Measurements from ENCODE around the gene PCBP2. TPM values are rescaled to one million over a fixed set of nuclear protein-coding genes. Genes with fewer than 3 reads are reported as not detected.
"Not testable (repeated sequence)": the region's sequence is repeated elsewhere in the genome, so short reads cannot be mapped to it uniquely, and the experiment has no call there.

Gene PCBP2
- total and polyA plus RNA-seq, 5 donors, result 349 to 743 (median 581) TPM

DNA sequence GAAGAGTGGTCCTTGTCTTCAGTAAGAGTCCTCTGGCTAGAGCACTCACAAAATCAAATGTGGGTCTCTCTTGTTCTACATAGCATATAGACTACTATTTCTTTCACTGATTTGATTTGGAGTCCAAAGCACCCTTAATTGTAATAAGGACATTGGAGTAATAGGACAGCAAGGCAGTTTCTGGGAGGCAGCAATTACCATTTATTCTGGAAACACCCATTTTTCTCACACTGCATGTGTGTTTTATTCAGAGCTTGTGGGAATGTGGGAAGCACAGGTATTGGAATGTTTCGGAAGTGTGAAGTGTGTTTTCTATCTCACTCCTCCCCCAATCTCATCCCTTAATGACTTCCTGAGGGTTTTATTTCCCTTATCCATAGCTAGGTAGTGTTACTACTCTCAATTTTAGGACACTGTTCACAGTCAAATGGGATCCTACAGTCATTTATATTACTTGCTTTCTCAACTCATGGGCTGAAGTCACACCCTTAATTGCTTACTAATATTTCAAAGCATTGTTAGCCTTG, 20.2 kb downstream of the PCBP2 start:
- Histone ChIP-seq H3K4me3 (ENCODE audit: low read length) (no peak overlapping the region), H3K27ac (ENCODE audit: low read length) (no peak overlapping the region), H3K9me3 (ENCODE audit: control insufficient read depth, low read length) (no peaks in the 10 kb centered on the region), H3K4me1 (ENCODE audit: control insufficient read depth, insufficient read depth, low read length) (no peaks in the 10 kb centered on the region), H3K27me3 (ENCODE audit: control insufficient read depth, insufficient read depth) (no peaks in the 10 kb centered on the region)
- no peak for ATAC-seq
- intact Hi-C loops (cut with DNase I), result no loop called here
- 84% methylated on average over 1 of the region's 1 CpG for WGBS
- DNase-seq, result no peak

DNA sequence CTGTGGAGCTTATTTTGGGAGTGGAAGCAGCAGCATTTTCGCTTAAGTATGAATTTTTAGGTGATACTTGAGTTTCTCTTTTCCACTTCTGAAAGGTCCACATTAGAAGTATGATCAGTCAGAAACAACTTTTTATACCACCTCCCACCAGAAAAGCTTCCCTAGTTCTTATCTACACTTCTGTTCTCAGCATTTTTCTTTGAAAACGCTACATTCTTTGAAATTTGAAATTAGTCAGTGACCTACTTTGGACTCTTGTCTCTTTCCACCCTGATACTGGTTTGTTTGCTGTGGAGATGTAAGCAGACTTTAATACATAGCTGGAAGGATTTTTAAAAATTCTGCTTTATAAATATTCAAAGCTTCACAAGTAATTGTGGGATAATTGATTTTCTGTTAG, 22.2 kb downstream of the PCBP2 start:
- WGBS, result 61% methylated on average over 2 of the region's 2 CpGs
- H3K4me3 ChIP-seq (ENCODE audit: low read length), result no peak overlapping the region
- H3K27me3 ChIP-seq (ENCODE audit: control insufficient read depth, insufficient read depth), result no peaks in the 10 kb centered on the region
- no peaks in the 10 kb centered on the region for H3K4me1 ChIP-seq (ENCODE audit: control insufficient read depth, insufficient read depth, low read length)
- no peak for DNase-seq
- no peak overlapping the region for H3K27ac ChIP-seq (ENCODE audit: low read length)
- intact Hi-C loops (cut with DNase I), result no loop called here
- no peaks in the 10 kb centered on the region for H3K9me3 ChIP-seq (ENCODE audit: control insufficient read depth, low read length)
- ATAC-seq, result no peak

DNA sequence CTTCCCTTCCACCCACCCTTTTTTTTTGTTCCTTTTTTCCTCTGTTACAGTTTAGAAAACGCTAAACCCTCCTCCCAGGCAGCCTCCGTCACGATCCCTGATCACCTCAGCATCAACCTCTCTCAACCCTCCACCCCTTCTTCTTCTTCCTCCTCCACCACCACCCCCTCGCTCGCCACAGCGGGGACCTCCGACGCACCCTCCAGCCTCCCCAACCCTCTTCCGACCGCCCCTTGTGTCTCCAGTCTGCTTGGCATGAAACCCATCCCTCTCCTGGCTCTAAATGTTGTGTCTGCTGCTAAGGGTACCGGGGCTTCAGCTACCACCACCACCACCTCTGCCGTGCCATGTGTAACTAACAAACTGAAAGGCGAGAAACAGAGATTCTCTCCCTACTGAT, 22.9 kb downstream of the PCBP2 start:
- no peak for DNase-seq
- H3K27ac ChIP-seq (ENCODE audit: low read length), result no peak overlapping the region
- ATAC-seq, result peak in 1 of 2 donors; percentile 8
- H3K9me3 ChIP-seq (ENCODE audit: control insufficient read depth, low read length), result no peaks in the 10 kb centered on the region
- WGBS, result 61% methylated on average over 13 of the region's 13 CpGs
- intact Hi-C loops (cut with DNase I), result no loop called here
- H3K27me3 ChIP-seq (ENCODE audit: control insufficient read depth, insufficient read depth), result no peaks in the 10 kb centered on the region
- no peak overlapping the region for H3K4me3 ChIP-seq (ENCODE audit: low read length)
- H3K4me1 ChIP-seq (ENCODE audit: control insufficient read depth, insufficient read depth, low read length), result no peaks in the 10 kb centered on the region

DNA sequence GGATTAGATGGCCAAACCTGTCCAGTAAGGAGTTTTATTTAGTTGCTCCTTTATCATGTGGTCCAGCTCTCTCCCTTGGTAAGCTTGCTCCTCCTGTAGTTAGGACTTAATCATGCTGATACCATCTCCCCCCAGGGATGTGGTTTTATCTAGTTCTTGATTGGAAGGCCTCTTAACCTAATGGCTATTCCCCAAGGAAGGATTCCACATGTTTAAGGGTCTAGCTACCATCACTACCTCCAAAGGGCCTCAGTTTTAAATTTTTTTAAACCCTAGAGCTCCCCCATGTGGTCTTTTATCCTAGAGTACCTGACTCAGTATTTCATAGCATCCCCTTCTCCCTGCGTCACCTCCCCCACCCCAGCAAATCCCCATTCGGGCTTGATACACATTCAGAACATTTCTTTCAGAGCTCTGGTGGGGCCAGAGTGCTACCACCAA, 24.9 kb downstream of the PCBP2 start:
- no peaks in the 10 kb centered on the region for H3K4me1 ChIP-seq (ENCODE audit: control insufficient read depth, insufficient read depth, low read length)
- intact Hi-C loops (cut with DNase I), result no loop called here
- ATAC-seq, result peak in 1 of 2 donors; percentile 9
- no peaks in the 10 kb centered on the region for H3K9me3 ChIP-seq (ENCODE audit: control insufficient read depth, low read length)
- H3K27ac ChIP-seq (ENCODE audit: low read length), result no peak overlapping the region
- H3K27me3 ChIP-seq (ENCODE audit: control insufficient read depth, insufficient read depth), result no peaks in the 10 kb centered on the region
- DNase-seq, result no peak
- no peak overlapping the region for H3K4me3 ChIP-seq (ENCODE audit: low read length)
- 60% methylated on average over 2 of the region's 2 CpGs for WGBS

DNA sequence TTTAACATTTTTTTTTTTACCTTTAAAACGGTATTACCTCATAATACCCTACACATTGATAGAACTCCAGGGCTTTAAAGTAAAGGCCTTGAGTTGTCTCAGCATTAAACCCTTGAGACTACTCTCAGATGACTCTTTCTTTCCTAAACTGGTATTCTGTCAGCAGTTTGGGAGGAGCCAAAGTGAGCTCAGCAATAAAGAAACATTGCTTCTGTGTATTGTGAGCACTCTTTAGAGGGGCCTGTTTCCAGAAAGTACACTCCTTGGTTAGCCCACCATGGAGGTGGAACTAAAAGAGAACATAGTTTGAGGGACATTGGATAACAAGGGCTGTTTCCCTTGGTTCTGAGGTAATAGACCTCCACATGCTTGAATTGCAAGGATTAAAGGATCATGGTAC, 27.0 kb downstream of the PCBP2 start:
- H3K27me3 ChIP-seq (ENCODE audit: control insufficient read depth, insufficient read depth), result no peaks in the 10 kb centered on the region
- no peak overlapping the region for H3K4me3 ChIP-seq (ENCODE audit: low read length)
- ATAC-seq, result no peak
- H3K27ac ChIP-seq (ENCODE audit: low read length), result no peak overlapping the region
- no peaks in the 10 kb centered on the region for H3K4me1 ChIP-seq (ENCODE audit: control insufficient read depth, insufficient read depth, low read length)
- WGBS, result 49% methylated on average over 1 of the region's 1 CpG
- DNase-seq, result no peak
- intact Hi-C loops (cut with DNase I), result no loop called here
- H3K9me3 ChIP-seq (ENCODE audit: control insufficient read depth, low read length), result no peaks in the 10 kb centered on the region

DNA sequence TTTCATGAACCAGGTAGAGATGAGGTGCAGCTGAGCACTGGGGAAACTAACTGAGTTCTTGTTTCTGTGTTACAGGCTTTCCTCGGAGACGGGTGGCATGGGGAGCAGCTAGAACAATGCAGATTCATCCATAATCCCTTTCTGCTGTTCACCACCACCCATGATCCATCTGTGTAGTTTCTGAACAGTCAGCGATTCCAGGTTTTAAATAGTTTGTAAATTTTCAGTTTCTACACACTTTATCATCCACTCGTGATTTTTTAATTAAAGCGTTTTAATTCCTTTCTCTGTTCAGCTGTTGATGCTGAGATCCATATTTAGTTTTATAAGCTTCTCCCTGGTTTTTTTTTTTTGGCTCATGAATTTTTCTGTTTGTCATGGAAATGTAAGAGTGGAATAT, 27.4 kb downstream of the PCBP2 start:
- WGBS, result 72% methylated on average over 5 of the region's 5 CpGs
- no peak overlapping the region for H3K4me3 ChIP-seq (ENCODE audit: low read length)
- no peaks in the 10 kb centered on the region for H3K27me3 ChIP-seq (ENCODE audit: control insufficient read depth, insufficient read depth)
- no peak for DNase-seq
- no peaks in the 10 kb centered on the region for H3K4me1 ChIP-seq (ENCODE audit: control insufficient read depth, insufficient read depth, low read length)
- intact Hi-C loops (cut with DNase I), result no loop called here
- H3K9me3 ChIP-seq (ENCODE audit: control insufficient read depth, low read length), result no peaks in the 10 kb centered on the region
- no peak for ATAC-seq
- no peak overlapping the region for H3K27ac ChIP-seq (ENCODE audit: low read length)

DNA sequence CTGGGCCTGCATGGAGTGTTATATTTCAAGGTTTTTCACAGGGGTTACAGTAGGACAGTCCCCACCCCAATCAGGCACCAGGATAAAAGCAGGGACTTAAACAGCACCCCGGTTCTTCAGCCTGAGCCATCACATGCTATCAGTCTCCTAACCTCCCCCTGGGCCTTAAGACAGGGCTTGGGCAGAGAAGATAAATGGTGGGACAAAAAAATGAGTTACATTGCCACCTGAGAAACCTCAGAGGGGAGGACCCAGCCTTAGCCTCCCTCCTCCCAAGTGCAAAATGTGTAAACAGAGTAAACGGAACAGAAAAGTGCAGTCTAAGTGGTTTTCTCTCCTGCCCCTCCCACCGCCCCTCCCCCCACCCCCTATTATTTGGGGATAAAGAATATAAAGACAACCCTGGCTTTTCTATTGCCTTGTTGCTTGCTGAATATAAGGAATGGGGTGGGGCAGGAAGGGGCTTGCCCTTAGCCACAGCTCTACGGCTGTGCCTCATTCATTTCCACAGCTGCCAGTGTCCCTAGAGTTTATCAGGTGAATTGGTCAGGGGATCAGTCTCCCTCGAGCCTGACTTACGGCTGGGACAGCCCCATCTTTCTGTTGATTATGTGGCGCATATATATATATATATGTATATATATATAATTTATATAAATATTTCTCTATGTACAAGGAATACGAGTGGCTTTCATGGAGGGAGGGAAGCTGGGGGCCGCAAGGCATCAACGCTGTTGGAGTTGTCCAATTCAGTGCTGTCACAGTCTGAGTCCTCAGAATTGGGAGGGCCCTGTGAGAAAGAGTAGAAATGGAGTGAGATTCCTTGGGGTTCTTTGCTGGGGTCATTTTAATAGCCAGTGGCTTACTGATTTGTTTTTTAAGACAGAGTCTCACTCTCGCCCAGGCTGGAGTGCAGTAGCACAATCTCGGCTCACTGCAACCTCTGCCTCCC, 28.9 kb downstream of the PCBP2 start:
- Histone ChIP-seq H3K27me3 (ENCODE audit: control insufficient read depth, insufficient read depth) (no peaks in the 10 kb centered on the region), H3K9me3 (ENCODE audit: control insufficient read depth, low read length) (no peaks in the 10 kb centered on the region), H3K27ac (ENCODE audit: low read length) (no peak overlapping the region), H3K4me1 (ENCODE audit: control insufficient read depth, insufficient read depth, low read length) (no peaks in the 10 kb centered on the region), H3K4me3 (ENCODE audit: low read length) (no peak overlapping the region)
- intact Hi-C loops (cut with DNase I), result no loop called here
- ATAC-seq (no peak), DNase-seq (no peak)
- WGBS, result 64% methylated on average over 12 of the region's 12 CpGs

DNA sequence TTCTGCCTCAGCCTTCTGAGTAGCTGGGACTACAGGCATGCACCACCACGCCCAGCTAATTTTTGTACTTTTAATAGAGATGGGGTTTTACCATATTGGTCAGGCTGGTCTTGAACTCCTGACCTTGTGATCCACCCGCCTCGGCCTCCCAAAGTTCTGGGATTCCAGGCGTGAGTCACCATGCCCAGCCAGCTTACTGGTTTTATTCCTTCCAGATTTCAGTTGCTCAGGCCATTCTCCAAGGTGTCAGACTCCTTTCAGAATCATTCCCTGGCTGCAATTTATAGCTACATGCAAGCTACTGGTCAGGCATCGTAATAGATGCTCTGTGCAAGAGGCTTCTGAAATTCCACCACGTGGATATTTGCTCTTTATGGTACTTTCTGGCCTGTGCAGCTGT, 29.6 kb downstream of the PCBP2 start:
- H3K4me1 ChIP-seq (ENCODE audit: control insufficient read depth, insufficient read depth, low read length); intact Hi-C loops (cut with DNase I): not testable (repeated sequence)
- 61% methylated on average over 6 of the region's 6 CpGs for WGBS

DNA sequence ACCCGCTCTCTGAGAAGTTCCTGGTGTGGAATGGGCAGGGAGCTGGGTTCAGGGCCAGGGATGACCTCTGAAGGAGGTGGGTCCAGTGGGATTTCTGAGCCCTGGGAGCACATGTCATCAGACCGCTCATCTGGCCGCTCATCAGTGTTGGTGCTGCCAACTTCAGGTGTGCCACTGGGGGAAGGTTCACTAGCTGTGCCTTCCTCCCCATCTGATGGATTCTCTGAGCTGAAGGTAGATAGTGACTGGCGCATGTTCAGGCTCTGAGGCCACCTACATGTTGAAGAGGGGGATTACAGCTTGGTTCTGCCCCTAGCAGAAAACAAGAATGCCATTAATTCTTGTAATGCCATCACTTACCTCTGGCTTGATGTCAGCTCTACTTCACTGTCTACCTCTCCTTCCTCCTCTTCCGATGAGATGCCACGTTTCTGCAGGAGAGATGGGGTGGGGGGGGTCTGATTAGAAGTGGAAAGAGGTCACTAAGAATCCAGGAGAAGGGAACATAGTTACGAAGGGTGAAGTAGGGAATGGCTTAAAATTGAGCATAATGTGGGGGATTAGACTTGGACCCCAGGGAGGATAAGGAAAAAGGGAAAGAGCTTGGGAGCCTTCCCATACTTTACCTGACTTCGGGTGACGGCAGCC, 30.2 kb downstream of the PCBP2 start:
- H3K4me3 ChIP-seq (ENCODE audit: low read length), result no peak overlapping the region
- DNase-seq, result no peak
- no peak overlapping the region for H3K27ac ChIP-seq (ENCODE audit: low read length)
- no peaks in the 10 kb centered on the region for H3K4me1 ChIP-seq (ENCODE audit: control insufficient read depth, insufficient read depth, low read length)
- H3K27me3 ChIP-seq (ENCODE audit: control insufficient read depth, insufficient read depth), result no peaks in the 10 kb centered on the region
- ATAC-seq, result no peak
- intact Hi-C loops (cut with DNase I), result no loop called here
- WGBS, result 69% methylated on average over 9 of the region's 9 CpGs
- H3K9me3 ChIP-seq (ENCODE audit: control insufficient read depth, low read length), result no peaks in the 10 kb centered on the region

More for the DNA sequence above, 29.6 kb downstream of the PCBP2 start:
- H3K9me3 ChIP-seq (ENCODE audit: control insufficient read depth, low read length); DNase-seq; H3K27ac ChIP-seq (ENCODE audit: low read length); ATAC-seq; H3K27me3 ChIP-seq (ENCODE audit: control insufficient read depth, insufficient read depth); H3K4me3 ChIP-seq (ENCODE audit: low read length): not testable (repeated sequence)

DNA sequence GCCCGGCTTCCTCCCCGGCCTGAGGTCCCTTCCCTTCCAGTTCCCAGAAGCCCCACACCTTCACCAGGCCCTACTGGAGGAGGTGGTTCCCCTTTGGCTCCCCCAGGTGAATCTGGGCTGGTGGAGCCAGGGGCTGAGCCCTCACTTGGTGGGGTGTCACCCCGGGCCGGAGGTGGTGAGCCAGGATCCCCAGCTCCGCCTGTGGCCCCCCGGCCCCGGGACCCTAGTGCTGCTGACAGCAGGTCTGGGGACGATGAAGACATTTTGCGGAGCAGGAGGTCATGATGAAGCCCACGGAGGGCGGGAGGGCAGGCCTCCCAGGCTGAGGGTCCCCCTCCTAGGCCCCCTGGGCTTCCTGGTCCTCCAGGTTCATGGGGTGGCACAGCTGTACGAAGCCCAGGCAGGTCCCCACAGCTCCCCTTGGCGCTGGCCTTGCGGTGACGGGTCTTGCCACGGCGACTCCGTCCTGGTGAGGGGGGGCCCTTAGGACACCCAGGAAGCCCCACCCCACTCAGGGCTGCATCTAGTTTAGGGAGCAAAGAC, 30.8 kb downstream of the PCBP2 start:
- no peaks in the 10 kb centered on the region for H3K9me3 ChIP-seq (ENCODE audit: control insufficient read depth, low read length)
- H3K4me3 ChIP-seq (ENCODE audit: low read length), result no peak overlapping the region
- no peak overlapping the region for H3K27ac ChIP-seq (ENCODE audit: low read length)
- peak in 2 of 3 donors; percentile 37 to 62 for DNase-seq
- WGBS, result 70% methylated on average over 18 of the region's 18 CpGs
- H3K27me3 ChIP-seq (ENCODE audit: control insufficient read depth, insufficient read depth), result no peaks in the 10 kb centered on the region
- ATAC-seq, result peak; percentile 23 to 30
- no peaks in the 10 kb centered on the region for H3K4me1 ChIP-seq (ENCODE audit: control insufficient read depth, insufficient read depth, low read length)
- intact Hi-C loops (cut with DNase I), result no loop called here
